ENCODE measurements around the gene MICAL2.
"Not testable (repeated sequence)": the region's sequence is repeated elsewhere in the genome, so short reads cannot be mapped to it uniquely, and the experiment has no call there.

Gene MICAL2

DNA sequence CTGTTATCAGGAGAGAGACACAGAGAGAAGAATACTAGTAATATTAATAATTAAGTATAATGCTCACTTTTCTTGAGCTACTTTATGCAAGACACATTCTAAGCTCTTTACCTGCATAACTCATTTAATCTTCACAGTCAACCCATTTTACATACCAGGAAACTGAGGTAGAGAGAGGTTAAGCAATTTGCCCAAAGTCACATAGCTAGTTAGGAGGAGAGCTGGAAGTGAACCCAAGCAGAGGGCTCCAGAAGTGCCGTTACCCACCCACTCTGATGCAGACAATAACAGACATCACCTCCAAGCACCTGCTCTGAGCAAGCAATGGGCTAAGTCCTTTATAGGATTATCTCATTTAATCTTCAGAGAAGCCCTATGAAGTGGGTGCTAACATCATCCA lies 24.8 kb downstream of the MICAL2 start:
- DNase-seq (ENCODE audit: low read depth in 2 of 2), result no peak

DNA sequence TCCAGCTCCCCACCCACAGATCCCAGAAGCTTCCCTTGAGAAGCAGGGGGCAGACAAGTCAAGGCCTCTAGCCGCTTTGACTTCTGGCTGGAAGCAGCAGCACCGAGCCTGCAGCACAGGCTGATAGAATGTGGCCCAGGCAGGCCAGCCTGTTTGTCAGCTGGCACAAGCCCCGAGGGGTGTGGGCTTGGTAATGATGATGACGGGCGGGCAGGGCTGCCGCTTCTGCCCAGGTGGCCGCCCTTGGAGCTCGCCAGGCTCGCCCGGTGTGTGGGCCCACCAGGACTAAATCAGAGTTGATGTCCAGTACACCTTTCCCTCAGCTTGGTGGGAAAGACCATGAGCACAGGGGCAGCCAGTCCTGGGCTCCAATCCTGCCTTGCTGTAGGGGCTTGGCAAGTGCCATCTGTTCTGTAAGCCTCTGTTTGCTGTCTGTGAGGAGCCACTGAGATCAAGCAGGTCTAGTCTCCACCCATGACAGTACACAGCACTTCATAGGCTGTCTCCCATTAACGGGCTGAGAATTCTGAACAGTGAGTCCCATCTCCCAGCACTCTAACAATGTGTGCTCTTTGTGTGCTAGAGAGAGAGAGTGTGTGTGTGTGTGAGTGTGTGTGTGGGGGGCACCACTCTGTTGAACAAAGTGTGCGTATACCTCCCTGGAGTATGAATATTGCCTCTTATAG lies 26.8 kb downstream of the MICAL2 start:
- no peak for DNase-seq (ENCODE audit: low read depth in 2 of 2)

DNA sequence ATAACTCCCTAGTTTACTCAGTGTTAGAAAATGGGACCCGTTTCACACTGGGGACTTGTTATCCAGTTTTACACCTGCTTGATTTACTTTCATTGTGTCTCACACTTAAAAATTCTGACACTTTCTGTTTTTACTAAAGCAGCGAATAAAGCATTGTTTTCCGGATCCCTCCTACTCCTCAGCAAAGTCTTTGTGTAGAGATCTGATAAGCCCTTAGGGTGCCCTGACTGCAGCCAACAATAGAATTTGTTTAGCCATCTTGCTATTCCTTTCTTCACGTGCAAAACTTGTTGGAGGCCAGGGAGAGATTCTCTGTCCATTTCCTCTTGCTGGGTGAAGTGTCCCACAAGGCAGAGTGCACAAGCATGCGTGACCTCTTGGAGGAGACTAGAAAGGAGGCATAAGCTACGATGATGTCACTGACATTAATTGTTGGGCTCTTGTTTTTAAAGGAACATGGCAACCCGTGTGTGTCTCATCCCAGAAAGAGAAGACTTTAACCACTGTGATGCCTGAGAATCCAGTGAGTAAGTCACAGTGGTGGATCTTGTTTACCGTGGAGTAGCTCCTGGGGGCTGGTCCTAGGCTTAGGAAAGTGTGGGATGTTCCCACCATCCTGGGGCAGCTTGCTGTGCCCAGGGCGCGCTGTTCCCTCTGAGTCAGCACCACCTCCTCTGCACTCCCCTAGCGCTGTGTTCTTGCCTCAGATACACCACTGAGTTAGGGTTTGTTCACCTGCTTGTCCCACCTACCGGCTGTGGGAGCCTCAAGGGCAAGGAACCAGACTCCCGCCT lies 27.7 kb downstream of the MICAL2 start:
- DNase-seq (ENCODE audit: low read depth in 2 of 2), result no peak

DNA sequence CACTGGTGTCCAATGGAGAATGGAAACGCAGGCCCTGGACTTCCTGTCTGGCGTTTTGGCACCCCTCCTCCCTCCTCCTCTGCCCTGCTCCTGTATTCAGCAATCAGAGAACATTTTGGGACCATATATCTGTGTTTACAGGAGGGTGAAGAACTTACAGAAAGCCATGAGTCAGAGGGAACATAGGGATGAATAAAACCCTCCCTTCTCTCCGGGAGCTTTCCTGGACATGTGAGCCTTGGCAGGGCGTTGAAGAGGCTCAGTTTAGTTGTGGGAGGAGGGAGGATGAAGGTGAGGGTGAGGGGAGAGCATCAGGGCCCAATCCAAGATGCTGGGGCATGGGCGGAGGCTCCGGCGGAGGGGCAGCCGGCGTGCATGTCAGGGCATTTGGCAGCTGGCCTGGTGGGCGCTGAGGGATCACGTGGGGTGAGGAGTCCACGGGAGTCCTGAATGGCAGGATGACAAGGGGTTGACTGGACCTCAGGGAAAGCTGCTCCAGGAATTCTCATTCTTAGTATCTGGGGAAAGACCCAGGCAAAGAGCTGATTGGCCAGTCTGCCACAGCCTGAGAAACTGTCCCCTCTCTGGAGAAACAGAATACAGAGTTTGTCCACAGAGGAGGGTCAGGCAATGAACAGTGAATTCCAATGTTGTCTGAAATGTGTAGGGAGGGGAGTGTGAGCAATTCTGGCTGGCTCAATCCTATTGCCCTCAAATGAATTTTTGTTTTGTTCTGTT lies 28.9 kb downstream of the MICAL2 start:
- DNase-seq (ENCODE audit: low read depth in 2 of 2), result no peak

DNA sequence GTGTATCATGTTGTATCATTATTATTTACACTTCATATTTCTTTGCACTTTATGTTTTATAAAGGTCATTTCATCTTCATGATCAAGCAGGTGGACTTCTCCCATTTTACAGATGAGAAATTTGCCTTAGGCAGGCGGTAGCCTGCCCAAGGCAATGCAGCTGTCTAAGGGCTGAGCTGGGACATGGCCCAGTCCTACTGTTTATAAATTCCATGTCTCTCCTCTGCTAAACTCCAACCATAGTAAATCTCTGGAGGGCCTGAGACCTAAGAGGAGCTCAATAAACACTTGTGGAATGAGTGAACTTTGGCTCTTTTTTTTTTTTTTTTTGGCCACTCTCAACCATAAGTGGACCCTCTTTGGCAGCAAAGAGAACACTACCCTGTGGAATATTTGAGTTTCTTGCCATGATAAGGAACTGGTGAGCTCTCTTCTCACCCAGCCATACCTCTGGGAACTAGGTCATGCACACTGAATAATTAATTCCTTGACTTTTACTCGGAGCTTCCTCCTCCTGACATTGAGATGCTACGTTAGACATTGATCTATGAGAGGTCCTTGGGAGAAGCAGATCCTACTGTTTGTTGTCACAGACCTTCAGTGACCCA lies 29.9 kb downstream of the MICAL2 start:
- DNase-seq (ENCODE audit: low read depth in 2 of 2), result no peak

DNA sequence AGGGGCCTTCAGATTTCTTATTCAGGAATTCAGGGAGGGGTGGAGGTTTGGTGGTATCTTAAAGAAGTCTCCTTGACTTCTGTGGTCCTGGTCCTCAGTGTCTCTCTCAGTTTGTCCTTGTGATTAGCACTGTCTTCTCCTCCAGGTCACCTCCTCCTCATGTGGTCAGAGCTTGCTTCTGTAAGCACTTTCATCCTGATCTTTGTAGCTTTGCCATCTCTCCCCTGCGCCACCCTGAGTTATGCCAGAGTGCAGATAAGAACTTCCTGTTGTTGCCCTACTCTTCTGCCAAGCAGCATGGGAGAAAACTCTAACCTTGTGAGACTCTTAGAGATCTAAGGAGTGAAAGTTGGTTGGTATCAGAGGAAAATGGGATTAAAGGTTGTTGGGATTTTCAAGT lies 30.9 kb downstream of the MICAL2 start:
- no peak for DNase-seq (ENCODE audit: low read depth in 2 of 2)

DNA sequence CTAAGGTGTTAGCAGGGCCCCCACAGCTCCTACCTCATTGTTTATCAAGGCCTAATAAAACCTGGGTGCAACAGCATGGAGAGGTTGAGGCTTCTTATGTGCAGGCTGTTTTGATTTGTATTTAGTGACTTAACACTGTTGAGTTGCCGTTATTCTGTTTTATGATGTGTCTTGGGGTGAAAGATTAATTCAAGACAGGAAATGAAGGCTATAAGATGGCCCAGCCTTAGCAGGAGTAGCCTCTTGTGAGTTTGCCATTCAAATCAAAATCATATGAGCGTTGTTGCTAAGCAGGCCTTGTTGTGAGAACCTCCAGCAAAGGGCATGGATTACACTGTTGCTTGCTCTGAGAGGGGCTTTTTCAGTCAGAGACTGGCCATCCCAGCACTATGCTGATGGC lies 31.8 kb downstream of the MICAL2 start:
- no peak for DNase-seq (ENCODE audit: low read depth in 2 of 2)

DNA sequence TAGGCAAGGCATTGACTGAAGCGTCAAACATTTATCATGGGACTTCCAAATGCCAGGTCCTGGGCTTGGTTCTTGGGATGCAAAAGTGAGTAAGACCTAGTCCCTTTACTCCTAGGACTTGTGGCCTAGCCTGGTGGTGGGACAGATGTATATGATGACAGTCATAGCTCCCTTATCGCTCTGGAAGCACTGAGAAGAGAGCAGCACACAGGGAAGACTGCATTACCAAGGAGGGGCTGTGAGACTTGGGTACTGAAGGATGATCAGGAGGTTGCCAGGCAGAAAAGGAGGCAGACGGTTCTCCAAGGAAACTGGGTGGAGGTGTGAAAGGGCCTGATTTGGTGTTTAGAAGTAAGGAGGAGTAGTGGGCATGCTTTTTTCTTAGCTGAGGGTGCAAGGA lies 32.5 kb downstream of the MICAL2 start:
- no peak for DNase-seq (ENCODE audit: low read depth in 2 of 2)

DNA sequence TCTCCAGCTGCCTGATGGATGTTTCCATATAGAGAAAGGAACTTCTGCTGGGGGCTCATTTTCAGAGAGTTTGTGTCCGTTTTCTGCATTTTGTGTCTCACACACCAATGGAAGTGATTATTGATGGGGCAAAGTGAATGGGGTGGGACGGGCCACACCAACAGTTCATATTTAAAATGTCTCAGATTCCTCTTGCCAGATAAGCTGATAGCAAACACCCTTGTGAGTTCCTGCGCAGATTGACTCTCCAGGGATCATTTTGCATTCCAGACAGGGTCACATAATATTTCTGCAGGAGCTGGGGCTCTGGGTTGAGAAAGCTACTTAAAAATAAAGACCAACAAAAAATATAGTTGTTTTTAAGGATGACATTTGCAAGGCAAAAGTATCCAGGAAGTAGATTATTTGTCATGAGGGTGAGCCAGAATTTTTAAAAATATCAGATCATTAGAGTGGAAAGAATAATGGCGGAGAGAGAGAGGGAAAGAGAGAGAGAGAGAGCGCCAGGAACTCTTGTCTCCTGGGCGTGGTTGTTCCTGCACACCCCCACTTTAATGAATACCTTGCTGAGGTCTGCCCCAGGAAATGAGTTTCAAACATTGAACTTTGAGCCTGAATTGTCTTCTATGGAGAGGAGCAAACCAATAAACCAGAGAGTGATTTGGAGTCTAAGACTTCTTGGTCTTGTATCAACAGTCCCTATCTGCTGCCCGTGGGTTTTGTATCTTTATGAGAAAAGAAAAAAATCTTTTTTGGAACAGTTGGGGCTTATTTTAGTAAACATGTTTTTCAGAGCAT lies 33.3 kb downstream of the MICAL2 start:
- DNase-seq (ENCODE audit: low read depth in 2 of 2), result no peak

DNA sequence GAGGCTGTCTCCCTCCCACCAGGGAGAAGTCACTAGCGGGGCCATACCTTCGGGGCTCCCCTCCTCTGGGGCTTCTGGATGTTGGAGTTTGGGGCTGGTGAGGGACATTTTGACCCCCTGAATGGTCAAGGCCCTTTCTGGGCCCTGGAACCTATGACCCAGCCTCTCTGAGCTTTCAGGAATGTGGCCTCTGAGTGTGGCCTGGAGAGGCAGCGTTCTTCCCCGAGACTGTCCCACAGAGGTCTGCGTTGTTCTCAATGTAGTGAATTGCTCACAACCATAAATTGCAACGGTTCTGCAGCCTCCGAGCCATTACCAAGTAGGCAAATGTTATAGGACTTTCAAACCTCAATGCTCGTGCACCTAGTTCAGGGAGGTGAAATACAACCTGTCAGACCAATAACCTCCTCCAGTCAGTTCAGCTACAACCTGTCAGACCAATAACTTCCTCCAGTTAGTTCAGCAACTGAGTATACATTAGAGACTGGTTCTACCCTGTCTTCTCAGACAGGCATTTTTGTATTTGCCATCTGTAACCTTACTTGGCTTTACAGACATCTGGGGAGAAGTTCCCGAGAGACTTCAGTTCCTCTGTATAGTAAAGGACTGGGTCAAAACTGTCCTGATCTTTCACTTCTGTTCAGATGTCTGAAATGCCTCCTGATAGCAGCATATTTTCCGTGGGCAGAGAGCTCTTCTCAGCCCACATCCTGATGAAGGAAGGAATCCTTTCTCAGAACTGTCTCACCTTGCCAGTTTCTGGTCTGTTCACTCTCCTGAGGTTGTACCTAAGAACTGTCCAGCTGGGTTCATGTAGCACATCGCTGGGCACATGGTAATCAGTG lies 34.2 kb downstream of the MICAL2 start:
- no peak for DNase-seq (ENCODE audit: low read depth in 2 of 2)

DNA sequence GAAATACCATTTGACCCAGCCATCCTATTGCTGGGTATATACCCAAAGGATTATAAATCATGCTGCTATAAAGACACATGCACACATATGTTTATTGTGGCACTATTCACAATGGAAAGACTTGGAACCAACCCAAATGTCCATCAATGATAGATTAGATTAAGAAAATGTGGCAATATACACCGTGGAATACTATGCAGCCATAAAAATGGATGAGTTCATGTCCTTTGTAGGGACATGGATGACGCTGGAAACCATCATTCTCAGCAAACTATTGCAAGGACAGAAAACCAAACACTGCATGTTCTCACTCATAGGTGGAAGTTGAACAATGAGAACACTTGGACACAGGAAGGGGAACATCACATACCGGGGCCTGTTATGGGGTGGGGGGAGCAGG lies 36.3 kb downstream of the MICAL2 start:
- not testable (repeated sequence) for DNase-seq (ENCODE audit: low read depth in 2 of 2)

DNA sequence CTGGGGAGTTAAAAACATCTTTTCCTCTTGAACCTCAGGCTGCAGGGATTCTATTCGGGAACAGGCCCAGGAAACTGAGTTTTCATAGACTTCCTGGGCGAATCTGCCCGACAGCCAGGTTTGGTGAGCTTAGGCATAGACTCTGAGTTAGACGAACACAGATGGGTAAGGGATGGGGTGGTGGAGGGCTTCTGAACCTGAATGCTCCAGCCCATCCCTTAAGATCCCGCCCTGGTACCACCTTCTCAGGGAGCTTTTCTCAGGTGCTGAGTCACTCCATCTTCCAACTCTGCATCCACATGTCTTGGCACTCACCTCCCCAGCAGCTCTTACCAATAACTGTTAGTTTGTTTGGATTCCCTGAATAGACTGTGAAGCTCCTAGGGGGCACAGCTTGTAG lies 37.4 kb downstream of the MICAL2 start:
- no peak for DNase-seq (ENCODE audit: low read depth in 2 of 2)

DNA sequence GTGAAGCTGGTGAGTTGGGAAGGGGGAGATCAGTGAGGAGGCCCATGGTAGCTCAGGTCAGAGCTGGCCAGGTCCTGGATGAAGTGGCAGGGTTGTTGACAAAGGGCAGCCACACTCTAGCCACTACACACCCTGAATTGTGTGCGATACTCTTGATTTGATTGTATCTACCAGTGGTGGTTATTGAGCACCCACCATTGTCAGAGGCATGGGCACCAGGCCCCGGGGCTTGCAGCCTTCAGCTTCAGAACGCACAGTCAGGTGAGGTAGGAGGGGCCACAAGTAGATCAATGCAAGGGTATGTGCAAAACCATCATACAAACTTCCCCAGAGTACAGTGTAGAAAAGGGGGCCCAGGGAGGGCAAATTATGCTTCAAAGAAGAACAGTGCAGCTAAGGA lies 38.1 kb downstream of the MICAL2 start:
- no peak for DNase-seq (ENCODE audit: low read depth in 2 of 2)

DNA sequence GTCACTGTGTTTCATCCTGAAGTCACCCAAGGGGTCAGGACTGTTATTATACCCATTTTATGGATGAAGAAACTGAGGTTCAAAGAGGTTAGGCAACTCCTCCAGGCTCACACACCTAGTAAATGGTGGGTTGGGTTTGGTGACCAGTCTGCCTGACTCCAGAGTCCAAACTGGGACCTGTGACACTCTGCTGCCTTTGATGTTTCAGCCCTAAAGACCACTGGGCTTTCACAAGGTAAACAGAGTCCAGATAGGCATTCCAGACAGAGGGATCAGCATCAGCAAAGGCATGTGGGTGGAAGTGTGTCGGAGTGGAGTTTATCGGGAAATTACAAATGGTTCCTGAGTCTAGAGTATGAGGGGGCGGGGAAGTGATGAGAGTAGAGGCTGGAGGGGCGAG lies 38.5 kb downstream of the MICAL2 start:
- DNase-seq (ENCODE audit: low read depth in 2 of 2), result no peak

DNA sequence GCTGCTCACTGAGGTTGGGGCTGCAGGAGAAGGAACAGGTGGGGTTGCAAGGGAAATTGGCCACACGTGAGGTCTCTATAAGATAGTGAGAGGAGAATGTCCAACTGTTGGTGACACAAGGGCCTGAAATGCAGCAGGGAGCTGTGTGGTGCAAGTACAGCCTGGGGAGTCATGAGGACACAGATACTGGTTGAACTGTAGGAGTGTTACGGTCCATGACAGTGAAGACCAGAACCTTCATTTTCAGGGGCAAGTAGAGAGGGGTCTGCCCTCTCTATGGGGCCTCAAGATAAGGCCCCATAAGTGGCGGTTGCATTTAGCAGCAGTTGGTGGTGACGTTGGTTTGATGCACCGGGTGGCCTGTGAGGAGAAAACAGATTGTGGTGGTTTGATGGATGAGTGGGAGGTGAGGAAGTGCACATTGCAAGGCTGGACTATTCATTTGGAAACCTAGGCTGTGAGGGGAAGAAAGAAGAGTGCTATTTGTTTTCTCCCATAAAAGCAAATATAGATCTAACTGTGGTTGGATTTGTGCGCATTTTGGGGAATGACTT lies 39.4 kb downstream of the MICAL2 start:
- peak; percentile 27 to 37 for DNase-seq (ENCODE audit: low read depth in 2 of 2)

DNA sequence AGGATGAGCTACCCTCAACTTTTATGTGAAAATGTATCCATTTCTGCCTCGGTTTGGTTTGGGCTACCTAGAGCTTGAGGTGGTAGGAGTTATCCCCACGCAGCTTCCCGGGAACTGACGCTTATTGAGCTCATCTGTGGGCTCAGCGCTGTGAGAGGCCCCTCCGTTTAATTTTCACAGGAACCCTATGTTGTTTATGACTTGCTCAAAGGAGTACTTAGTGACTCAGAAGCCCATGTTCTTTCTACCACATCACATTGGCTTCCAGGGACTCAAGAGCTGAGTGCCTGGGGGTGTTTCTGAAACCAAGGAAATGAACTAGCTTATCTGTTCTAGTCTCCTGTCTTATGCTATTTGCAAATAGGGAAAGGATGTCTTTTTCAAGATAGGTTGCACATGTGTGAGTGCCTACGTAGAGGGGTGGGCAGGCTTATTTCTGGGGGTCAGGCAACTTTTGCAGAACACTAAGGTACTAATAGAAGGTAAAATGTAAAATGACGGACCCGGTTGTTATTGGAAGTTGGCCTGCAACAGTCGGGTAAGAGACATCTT lies 40.5 kb downstream of the MICAL2 start:
- peak in 1 of 2 donors; percentile 50 for DNase-seq (ENCODE audit: low read depth in 2 of 2)

DNA sequence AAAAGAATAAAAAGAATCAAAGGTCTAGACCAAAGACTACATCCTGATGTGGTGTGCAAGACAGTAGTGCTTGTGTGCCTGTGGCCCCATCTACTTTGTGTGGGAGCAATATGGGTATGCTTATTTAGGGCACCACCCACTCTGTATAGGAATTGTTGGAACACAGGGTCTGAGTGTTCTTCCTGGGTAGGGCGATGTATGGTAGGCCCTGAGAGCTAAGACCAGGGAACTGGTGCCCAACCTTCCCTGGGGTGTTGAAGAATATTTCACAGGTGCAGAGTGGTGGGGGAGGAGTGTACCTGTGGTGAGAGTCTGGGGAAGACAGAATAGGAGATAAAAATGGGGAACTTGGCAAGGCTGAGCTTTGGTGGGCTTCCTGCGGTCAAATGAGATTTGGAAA lies 41.9 kb downstream of the MICAL2 start:
- no peak for DNase-seq (ENCODE audit: low read depth in 2 of 2)

DNA sequence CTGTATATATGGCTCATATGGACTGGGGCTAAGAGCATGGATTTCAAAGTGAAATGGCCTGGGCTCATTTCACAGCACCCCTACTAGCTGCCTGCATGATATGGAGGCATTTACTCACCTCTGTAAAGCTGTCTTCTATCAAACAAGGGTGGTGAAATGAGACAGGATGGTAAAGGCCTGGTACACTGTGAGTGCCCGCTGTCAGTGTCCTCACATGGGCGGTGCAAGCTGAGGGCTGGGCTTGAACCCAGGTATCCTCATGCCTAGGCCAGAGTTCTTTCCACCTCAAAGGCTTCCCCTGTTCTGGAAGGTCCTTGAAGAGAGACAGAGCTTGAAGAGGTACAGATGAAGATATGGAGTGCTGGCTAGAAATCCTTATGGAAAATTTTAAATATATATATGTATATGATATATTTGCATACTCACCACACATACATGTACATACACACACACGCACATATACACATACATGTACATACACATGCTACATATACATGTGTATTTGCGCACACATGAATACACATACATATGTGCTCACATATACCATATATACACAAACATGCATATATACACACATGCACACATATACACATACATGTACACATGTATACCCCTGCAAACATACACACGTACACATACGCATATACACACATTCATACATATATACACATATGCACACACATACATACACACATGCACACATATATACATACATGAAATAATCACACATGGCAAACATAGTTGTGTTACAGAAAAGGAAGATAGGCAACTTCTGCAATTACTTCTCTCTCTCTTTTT lies 44.7 kb downstream of the MICAL2 start:
- DNase-seq (ENCODE audit: low read depth in 2 of 2), result no peak

DNA sequence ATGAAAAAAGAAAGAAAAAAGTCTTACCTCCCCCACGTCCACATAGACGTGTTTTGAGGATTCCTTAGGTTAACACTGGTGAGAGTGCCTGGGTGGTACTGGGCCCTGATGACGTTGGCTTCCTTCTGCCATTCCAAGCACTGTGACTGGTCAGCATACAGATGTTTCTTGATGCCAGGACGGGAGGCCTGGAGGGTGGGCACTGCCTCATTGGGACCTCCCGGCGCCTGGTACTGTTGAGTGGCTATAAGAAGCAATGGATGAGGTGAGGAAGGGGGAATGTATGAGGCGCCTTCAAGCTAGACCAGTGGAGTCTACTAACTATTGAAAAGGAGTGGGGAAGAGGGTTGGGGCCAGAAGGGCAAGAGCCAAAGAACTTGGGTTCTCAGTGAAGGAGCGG lies 45.3 kb downstream of the MICAL2 start:
- DNase-seq (ENCODE audit: low read depth in 2 of 2), result no peak
